Mesenchymal stem cell (in vitro differentiated cells and primary cell): ENCODE data around the gene EDC3. TPM values are rescaled to one million over a fixed set of nuclear protein-coding genes. Genes with fewer than 3 reads are reported as not detected.
"Not testable (repeated sequence)": the region's sequence is repeated elsewhere in the genome, so short reads cannot be mapped to it uniquely, and the experiment has no call there.

ENCODE experiments used
- DNase-seq: peaks from one replicate; pipeline ENCODE4 v3.0.0-alpha.2; 2013
- H2AFZ ChIP-seq: one replicate; pipeline ENCODE4 v1.6.1; 2013; ENCODE audit warnings: low read depth, mild to moderate bottlenecking, control low read depth, inconsistent platforms, low read length, moderate library complexity
- H2AK5ac ChIP-seq: 2 replicates; pipeline ENCODE4 v1.6.1; 2013; ENCODE audit warnings: low read length, moderate library complexity, mild to moderate bottlenecking, inconsistent platforms; ENCODE audit not compliant: severe bottlenecking
- H2BK120ac ChIP-seq: one replicate; pipeline ENCODE4 v1.6.1; 2013; ENCODE audit warnings: low read depth, mild to moderate bottlenecking, inconsistent platforms, low read length, moderate library complexity
- H2BK12ac ChIP-seq, 2 experiments: one replicate each; pipeline ENCODE4 v1.6.1; 2013; ENCODE audit warnings: inconsistent platforms in 2 of 2, low read length in 2 of 2, mild to moderate bottlenecking in 2 of 2, moderate library complexity in 2 of 2, control low read depth in 1 of 2
- H2BK15ac ChIP-seq: one replicate; pipeline ENCODE4 v1.6.1; 2013; ENCODE audit warnings: mild to moderate bottlenecking, low read depth, inconsistent platforms; ENCODE audit not compliant: poor library complexity, severe bottlenecking
- H2BK5ac ChIP-seq: 2 replicates; pipeline ENCODE4 v1.6.1; 2013; ENCODE audit warnings: low read depth, mild to moderate bottlenecking, low read length, control low read depth, inconsistent platforms; ENCODE audit not compliant: poor library complexity, severe bottlenecking
- H3K14ac ChIP-seq, 2 experiments: one replicate each; pipeline ENCODE4 v1.6.1; 2013; ENCODE audit warnings: inconsistent platforms in 2 of 2, low read length in 2 of 2, control low read depth in 1 of 2, mild to moderate bottlenecking in 1 of 2, moderate library complexity in 1 of 2
- H3K18ac ChIP-seq, 2 experiments: one replicate each; pipeline ENCODE4 v1.6.1; 2013; ENCODE audit warnings: inconsistent platforms in 2 of 2, low read length in 2 of 2, control low read depth in 1 of 2, low read depth in 1 of 2, mild to moderate bottlenecking in 1 of 2
- H3K23ac ChIP-seq, 2 experiments: one replicate each; pipeline ENCODE4 v1.6.1; 2013; ENCODE audit warnings: inconsistent platforms in 2 of 2, low read length in 2 of 2, mild to moderate bottlenecking in 2 of 2, moderate library complexity in 2 of 2, control low read depth in 1 of 2
- H3K27ac ChIP-seq: 2 replicates; pipeline ENCODE4 v1.5.1; 2013; ENCODE audit warnings: mild to moderate bottlenecking, moderate library complexity, low read length, control low read depth, inconsistent platforms; ENCODE audit not compliant: poor library complexity, severe bottlenecking
- H3K27me3 ChIP-seq, 2 experiments: 2 replicates each; pipeline versions ENCODE4 v1.6.1 to v1.7.0; 2013; ENCODE audit warnings: low read length in 2 of 2, mild to moderate bottlenecking in 2 of 2, moderate library complexity in 2 of 2, control low read depth in 1 of 2, inconsistent platforms in 1 of 2; ENCODE audit not compliant: control insufficient read depth in 1 of 2, insufficient read depth in 1 of 2
- H3K36me3 ChIP-seq, 2 experiments: 2 replicates each; pipeline versions ENCODE4 v1.6.1 to v1.7.0; 2013; ENCODE audit warnings: low read length in 2 of 2, control low read depth in 1 of 2, inconsistent platforms in 1 of 2, low read depth in 1 of 2, mild to moderate bottlenecking in 1 of 2; ENCODE audit not compliant: insufficient read depth in 2 of 2, control insufficient read depth in 1 of 2
- H3K4ac ChIP-seq, 2 experiments: one replicate each; pipeline ENCODE4 v1.6.1; 2013; ENCODE audit warnings: inconsistent platforms in 2 of 2, low read length in 2 of 2, mild to moderate bottlenecking in 2 of 2, moderate library complexity in 2 of 2, control low read depth in 1 of 2, low read depth in 1 of 2
- H3K4me1 ChIP-seq: 2 replicates; pipeline ENCODE4 v1.6.1; 2013; ENCODE audit warnings: low read depth, low read length, control low read depth; ENCODE audit not compliant: control insufficient read depth, insufficient read depth
- H3K4me2 ChIP-seq: 2 replicates; pipeline ENCODE4 v1.6.1; 2013; ENCODE audit warnings: low read length, mild to moderate bottlenecking, inconsistent platforms; ENCODE audit not compliant: poor library complexity, severe bottlenecking
- H3K4me3 ChIP-seq, 2 experiments: 2 replicates each; pipeline versions ENCODE4 v1.5.1 to v1.7.0; 2013; ENCODE audit warnings: low read length in 2 of 2, mild to moderate bottlenecking in 2 of 2, control low read depth in 1 of 2, low read depth in 1 of 2; ENCODE audit not compliant: insufficient read depth in 1 of 2
- H3K79me1 ChIP-seq: replicated peaks from 2 replicates; pipeline ENCODE4 v1.6.1; 2013; ENCODE audit warnings: mild to moderate bottlenecking, control low read depth, low read length, inconsistent platforms; ENCODE audit not compliant: poor library complexity, severe bottlenecking
- H3K9ac ChIP-seq: 2 replicates; pipeline ENCODE4 v1.7.0; 2013; ENCODE audit warnings: mild to moderate bottlenecking, low read length, moderate library complexity
- H3K9me3 ChIP-seq: 2 replicates; pipeline ENCODE4 v1.7.0; 2013; ENCODE audit warnings: mild to moderate bottlenecking, low read length; ENCODE audit not compliant: control insufficient read depth
- H4K8ac ChIP-seq: one replicate; pipeline ENCODE4 v1.6.1; 2013; ENCODE audit warnings: inconsistent platforms, mild to moderate bottlenecking, low read length, moderate library complexity
- H4K91ac ChIP-seq: one replicate; pipeline ENCODE4 v1.6.1; 2013; ENCODE audit warnings: mild to moderate bottlenecking, low read length, inconsistent platforms
- WGBS: methylation state at CpG from one replicate; pipeline ENCODE4 v1.1.7; 2013; ENCODE audit warnings: mixed read lengths; 5-methylcytosine and 5-hydroxymethylcytosine counted together
- polyA plus RNA-seq, 2 experiments: library from polyadenylated mRNA; stranded (reverse); fragments of 200-250 nt; gene quantifications; one replicate each; pipeline ENCODE4 v1.2.3, GENCODE V29; 2013

The EDC3 gene
- 19.1 TPM for polyA plus RNA-seq (2013, experiment 1 of 2)
- polyA plus RNA-seq (2013, experiment 2 of 2) = 20.8 TPM

- Histone ChIP-seq H2AK5ac (peak within 1 kb of the TSS; percentile 61), H3K4me1 (peaks cover 5% of the 10 kb centered on the region), H4K8ac (peak within 1 kb of the TSS; percentile 99), H2BK120ac (no peak within 1 kb of the TSS), H3K4me2 (peak within 1 kb of the TSS; percentile 95), H3K14ac (peak within 1 kb of the TSS in 1 of 2 experiments; percentile 94), H3K4me3 (peak within 1 kb of the TSS; percentile 94 to 97), H3K18ac (peak within 1 kb of the TSS; percentile 84 to 94), H3K79me1 (peaks cover 6% of the 10 kb centered on the region), H2BK12ac (no peak within 1 kb of the TSS), H3K36me3 (peaks cover 0 to under 1% of the 10 kb centered on the region in 2 experiments), H3K27ac (peak within 1 kb of the TSS; percentile 40), H3K27me3 (no peaks in the 10 kb centered on the region), H3K4ac (peak within 1 kb of the TSS; percentile 94 to 98), H2BK5ac (peak within 1 kb of the TSS; percentile 81), H2AFZ (peak within 1 kb of the TSS; percentile 100), H3K9ac (peak within 1 kb of the TSS; percentile 97), H2BK15ac (peak within 1 kb of the TSS; percentile 71), H3K23ac (peak within 1 kb of the TSS in 1 of 2 experiments; percentile 32), H3K9me3 (no peaks in the 10 kb centered on the region), H4K91ac (peak within 1 kb of the TSS; percentile 79)
- 1% methylated on average over 46 of the region's 46 CpGs for WGBS
- peak; percentile 89 for DNase-seq
Measured at GRCh38 chr15:74695597-74696397, at the start of gene EDC3. Gene EDC3 (minus strand): TSS chr15:74696024. CDS start chr15:74675124, 20,900 bp downstream.

- 84% methylated on average over 5 of the region's 5 CpGs for WGBS
- Histone ChIP-seq H2BK15ac (no peak overlapping the region), H3K27me3 (peaks cover 8 to 11% of the 10 kb centered on the region in 2 experiments), H3K27ac (no peak overlapping the region), H3K9ac (no peak overlapping the region), H3K36me3 (no peaks in the 10 kb centered on the region), H2BK120ac (no peak overlapping the region), H3K23ac (no peak overlapping the region), H4K8ac (no peak overlapping the region), H3K4ac (no peak overlapping the region), H3K4me1 (no peaks in the 10 kb centered on the region), H3K79me1 (no peaks in the 10 kb centered on the region), H2BK12ac (no peak overlapping the region), H3K4me2 (no peak overlapping the region), H2BK5ac (no peak overlapping the region), H2AK5ac (no peak overlapping the region), H4K91ac (no peak overlapping the region), H3K14ac (no peak overlapping the region), H2AFZ (no peak overlapping the region), H3K9me3 (peaks cover 3% of the 10 kb centered on the region), H3K18ac (no peak overlapping the region), H3K4me3 (no peak overlapping the region)
- no peak for DNase-seq
Measured at GRCh38 chr15:74742422-74742821, 46.6 kb upstream of the EDC3 start.

- not testable (repeated sequence) for H2BK15ac ChIP-seq, H3K4me2 ChIP-seq, H3K36me3 ChIP-seq, H2BK12ac ChIP-seq, H3K79me1 ChIP-seq, H2BK5ac ChIP-seq, H3K4me3 ChIP-seq, H3K4ac ChIP-seq, H4K8ac ChIP-seq, DNase-seq, H3K14ac ChIP-seq, H3K9ac ChIP-seq, H2BK120ac ChIP-seq, H2AK5ac ChIP-seq, H3K9me3 ChIP-seq, H3K18ac ChIP-seq, H4K91ac ChIP-seq, H2AFZ ChIP-seq, H3K27ac ChIP-seq, H3K4me1 ChIP-seq, H3K23ac ChIP-seq
- 93% methylated on average over 4 of the region's 5 CpGs for WGBS
- H3K27me3 ChIP-seq = peaks cover 31 to 42% of the 10 kb centered on the region in 2 experiments
Measured at GRCh38 chr15:74738239-74738638, 42.4 kb upstream of the EDC3 start.

GRCh38 chr15:74735305-74735704 is 39.5 kb upstream of the EDC3 start:
- no peak overlapping the region for H4K8ac ChIP-seq
- no peak overlapping the region for H2AFZ ChIP-seq
- H2BK15ac ChIP-seq = no peak overlapping the region
- H3K4me2 ChIP-seq = no peak overlapping the region
- no peak overlapping the region for H3K18ac ChIP-seq
- H3K4me3 ChIP-seq = no peak overlapping the region
- 78% methylated on average over 3 of the region's 3 CpGs for WGBS
- no peak overlapping the region for H3K27ac ChIP-seq
- no peak overlapping the region for H2BK12ac ChIP-seq
- H3K9ac ChIP-seq = no peak overlapping the region
- no peaks in the 10 kb centered on the region for H3K79me1 ChIP-seq
- H3K23ac ChIP-seq = no peak overlapping the region
- H3K14ac ChIP-seq = no peak overlapping the region
- H2BK120ac ChIP-seq = no peak overlapping the region
- no peak for DNase-seq
- H4K91ac ChIP-seq = no peak overlapping the region
- no peaks in the 10 kb centered on the region for H3K4me1 ChIP-seq
- H3K36me3 ChIP-seq = no peaks in the 10 kb centered on the region
- H2BK5ac ChIP-seq = no peak overlapping the region
- no peaks in the 10 kb centered on the region for H3K9me3 ChIP-seq
- peaks cover 46 to 63% of the 10 kb centered on the region in 2 experiments for H3K27me3 ChIP-seq
- no peak overlapping the region for H2AK5ac ChIP-seq
- H3K4ac ChIP-seq = no peak overlapping the region
